H1 (cell line): ENCODE results near the gene DEPP1. TPM values are rescaled to one million over a fixed set of nuclear protein-coding genes. Genes with fewer than 3 reads are reported as not detected.

Source experiments
- CHD7 ChIP-seq: fragments of 300-600 bp; sonication (generic); IDR thresholded peaks from 2 replicates; pipeline ENCODE4 v1.7.1; 2012; ENCODE audit warnings: low read length, moderate library complexity, mild to moderate bottlenecking, inconsistent platforms; ENCODE audit not compliant: insufficient replicate concordance
- SIN3A ChIP-seq, 2 experiments: IDR thresholded peaks in 1 of 2; conservative IDR thresholded peaks in 1 of 2; 2 replicates each; pipeline ENCODE4 v1.6.1; 2011 to 2012; ENCODE audit warnings: low read length in 2 of 2, improper control_type of control experiment in 1 of 2, low read depth in 1 of 2, mild to moderate bottlenecking in 1 of 2
- polyA plus RNA-seq, 7 experiments: library from polyadenylated mRNA; depleted of rRNA in 3 of 7; stranded (reverse) in 5 of 7; unstranded in 2 of 7; fragments of >200 nt in 5 of 7; fragments of 200-250 nt in 2 of 7; gene quantifications; 1 replicate in 5 of 7; 2 replicates in 1 of 7; 4 replicates in 1 of 7; pipeline versions ENCODE4 v1.2.1 to v1.2.3, GENCODE V29; 2011 to 2013; ENCODE audit warnings: missing spikeins in 2 of 7, mixed read lengths in 2 of 7
- total RNA-seq: library from RNA; stranded (reverse); fragmentation: NEBNext Ultra II Directional; extraction: Animal tissue kit (Norgen Biotek cat#: 25700); gene quantifications from 2 replicates; pipeline ENCODE4 v1.2.1, GENCODE V29; 2021

Gene DEPP1
- total and polyA plus RNA-seq, 2 of the 8 experiments (the other 6 are each of a cell fraction or from before 2014, with no cell fraction given): 0.67 to 4.5 TPM

DNA sequence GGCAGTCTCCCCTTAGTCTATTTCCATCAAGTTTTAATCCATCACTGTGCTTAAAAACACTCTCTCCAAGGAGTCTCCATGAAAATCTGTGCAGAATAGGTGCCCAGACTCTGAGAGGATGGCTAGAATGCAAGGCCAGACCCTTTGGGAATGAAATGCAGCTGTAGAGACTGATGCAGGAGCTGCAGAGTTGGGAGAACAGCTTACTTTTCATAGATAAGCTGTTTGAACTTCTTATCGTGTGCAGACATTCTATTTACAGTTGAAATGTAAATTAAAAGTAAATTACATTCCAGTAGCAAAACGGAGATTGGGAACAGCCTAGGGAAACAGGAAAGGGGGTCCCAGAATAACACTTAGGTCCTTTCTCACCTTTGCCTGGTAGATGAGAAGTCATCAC is 37.0 kb upstream of the DEPP1 start (continued):
- no peak for TF ChIP-seq CHD7
- TF ChIP-seq SIN3A (conservative IDR thresholded peaks at IDR 0.05 in 1 of 2, IDR thresholded peaks at IDR 0.05 in 1 of 2; ENCODE audit: low read depth in 1 of 2, low read length in 2 of 2): no peak
